Measurements from ENCODE around the gene THSD7B.

Gene THSD7B

DNA sequence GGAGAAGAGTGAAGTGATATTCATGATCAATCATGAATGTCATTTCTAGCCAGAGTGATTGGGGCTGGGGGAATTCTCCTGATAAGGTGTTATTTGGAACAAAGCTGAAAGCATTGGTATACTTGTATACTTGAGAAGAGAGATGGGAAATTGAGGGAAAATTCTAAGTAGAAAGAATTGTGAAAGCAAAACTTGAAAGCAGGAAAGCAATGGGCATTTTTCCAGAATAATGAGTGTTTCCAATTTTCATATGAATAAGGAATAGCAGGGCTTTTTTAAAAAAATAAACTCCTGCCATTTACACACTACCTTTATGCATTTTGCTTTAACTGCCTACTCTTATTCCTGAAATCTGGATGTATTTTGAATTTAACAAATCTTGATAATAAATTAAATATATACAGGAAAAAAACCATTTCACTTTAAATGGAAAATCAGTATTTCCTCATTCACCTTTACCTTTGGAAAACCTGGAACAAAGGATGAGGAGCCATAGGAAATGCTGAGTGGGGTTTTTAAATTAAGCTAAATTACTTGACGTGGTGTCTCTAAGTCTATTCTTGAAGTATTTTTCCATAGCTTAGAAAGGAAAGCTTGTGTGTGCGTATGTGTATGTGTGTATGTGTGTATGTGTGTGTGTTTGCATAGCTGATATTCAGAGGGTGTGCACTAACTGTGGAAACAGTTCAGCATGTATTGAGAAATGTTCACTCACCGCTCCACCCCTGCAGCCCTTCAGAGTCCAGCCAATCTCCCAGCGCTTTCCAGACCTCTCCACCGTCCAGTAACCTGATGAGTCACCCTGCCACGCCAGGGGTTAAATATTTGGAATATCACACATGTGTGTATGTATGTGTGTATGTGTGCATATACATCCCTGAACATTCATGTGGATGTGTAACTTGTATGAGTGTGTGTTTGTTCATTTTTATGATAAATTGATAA lies 427.3 kb downstream of the THSD7B start:
- DNase-seq (ENCODE audit: low read depth in 3 of 3): no peak

DNA sequence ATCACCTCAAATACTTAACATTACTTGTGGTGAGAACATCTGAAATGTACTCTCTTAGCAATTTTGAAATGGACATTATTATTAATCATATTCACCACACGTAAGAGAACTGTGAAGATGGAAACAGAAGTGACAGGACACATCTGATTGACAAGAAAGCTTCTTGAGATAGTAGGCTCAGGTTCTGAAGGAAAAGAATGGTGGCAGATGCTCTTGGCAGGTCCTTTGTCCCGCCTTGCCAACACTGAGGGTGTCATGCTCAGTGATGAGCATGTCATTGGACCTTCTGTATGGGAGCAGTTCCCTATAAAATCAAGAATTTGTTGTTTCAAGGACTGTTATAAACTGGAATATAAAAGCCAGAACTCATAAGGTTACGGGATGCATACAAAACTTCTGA lies 428.1 kb downstream of the THSD7B start:
- no peak for DNase-seq (ENCODE audit: low read depth in 3 of 3)

DNA sequence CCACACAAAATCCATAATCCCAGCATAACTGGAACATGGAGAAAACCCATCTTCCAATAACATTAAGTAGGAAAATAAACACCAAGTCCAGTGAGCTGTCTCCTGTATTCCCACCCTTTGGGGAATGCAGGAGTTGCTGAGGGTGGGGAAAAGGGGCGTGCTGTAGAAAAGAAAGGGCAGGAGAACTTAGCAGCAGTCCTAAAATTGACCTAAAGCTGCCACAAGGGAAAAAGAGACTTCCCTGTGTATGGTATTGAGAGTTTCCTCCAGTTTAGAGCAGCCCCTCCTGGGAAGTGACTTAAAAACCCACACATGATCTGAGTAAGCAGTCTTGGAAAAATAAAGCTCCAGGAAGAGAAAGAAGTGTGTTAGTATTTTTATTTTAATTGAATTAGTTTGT lies 428.8 kb downstream of the THSD7B start:
- no peak for DNase-seq (ENCODE audit: low read depth in 3 of 3)

DNA sequence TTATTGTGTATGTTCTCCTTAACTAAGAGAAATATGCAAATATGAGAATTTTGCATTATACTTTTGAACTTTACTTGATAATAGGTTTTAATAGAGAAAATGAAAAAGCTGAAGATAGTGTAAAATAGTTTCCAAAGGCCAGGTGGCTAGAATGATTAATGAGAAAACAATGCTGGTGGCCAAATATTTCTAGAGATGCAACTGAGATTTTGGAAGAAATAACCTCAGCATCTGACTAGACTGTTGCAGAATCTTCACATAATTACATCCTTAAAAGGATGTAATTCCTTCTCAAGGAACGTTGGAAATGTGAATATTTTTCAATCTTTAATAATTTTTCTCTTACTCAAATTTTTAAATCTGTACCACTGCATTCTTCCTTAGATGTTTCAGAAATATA lies 434.4 kb downstream of the THSD7B start:
- no peak for DNase-seq (ENCODE audit: low read depth in 3 of 3)

DNA sequence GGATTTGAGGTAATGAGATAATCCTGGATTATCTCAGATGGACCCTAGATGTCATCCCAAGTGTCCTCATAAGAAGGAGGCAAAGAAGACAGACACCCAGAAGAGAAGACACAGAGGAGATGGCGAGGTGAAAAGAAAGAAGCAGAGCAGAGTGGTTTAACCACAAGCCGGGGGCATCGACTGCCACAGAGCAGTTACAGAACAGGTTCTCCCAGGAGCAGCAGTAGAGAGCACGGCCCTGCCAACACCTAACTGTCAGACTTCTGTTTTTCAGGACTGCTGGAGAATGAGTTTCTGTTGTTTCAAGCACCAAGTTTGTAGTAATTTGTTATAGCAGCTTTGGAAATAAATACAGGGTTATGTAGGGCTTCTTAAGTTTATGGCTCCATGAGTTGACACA lies 437.0 kb downstream of the THSD7B start:
- DNase-seq (ENCODE audit: low read depth in 3 of 3): no peak

DNA sequence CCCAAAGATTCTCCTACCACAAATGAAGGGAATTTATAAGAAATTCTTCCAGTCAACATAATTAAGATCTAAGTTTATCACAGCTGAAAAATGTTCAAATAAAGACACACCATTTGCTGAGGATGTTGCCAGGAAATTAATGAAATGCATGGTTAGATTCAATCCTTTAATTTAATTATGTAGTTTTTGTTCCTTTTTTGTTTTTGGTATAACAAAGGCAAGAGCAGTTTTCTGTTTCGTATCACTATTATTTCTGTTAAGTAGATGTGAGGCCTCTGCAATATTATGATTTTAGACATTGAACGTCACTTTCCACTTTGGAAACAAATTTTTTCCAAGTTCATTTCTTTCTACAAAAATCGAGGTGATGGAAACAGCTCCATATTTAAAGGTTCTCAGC lies 440.0 kb downstream of the THSD7B start:
- no peak for DNase-seq (ENCODE audit: low read depth in 3 of 3)

DNA sequence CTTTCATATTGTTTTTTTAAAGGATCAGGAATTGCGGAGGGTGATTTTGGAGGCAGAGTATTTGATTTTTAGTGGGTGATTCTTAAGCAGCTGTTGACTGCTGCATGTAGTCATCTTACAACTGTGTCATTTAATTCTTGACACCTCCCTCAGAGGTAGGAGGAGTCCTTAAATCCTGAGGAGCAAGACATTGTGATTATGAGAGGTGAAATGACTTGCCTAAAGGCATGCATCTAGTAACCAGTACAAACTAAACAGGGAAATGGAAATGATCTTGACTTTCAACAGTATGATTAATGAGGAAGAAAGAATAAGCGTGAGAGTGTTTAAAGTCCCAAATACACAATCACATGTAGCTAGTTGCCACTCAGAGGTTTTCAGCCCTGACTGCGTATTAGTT lies 440.7 kb downstream of the THSD7B start:
- no peak for DNase-seq (ENCODE audit: low read depth in 3 of 3)

DNA sequence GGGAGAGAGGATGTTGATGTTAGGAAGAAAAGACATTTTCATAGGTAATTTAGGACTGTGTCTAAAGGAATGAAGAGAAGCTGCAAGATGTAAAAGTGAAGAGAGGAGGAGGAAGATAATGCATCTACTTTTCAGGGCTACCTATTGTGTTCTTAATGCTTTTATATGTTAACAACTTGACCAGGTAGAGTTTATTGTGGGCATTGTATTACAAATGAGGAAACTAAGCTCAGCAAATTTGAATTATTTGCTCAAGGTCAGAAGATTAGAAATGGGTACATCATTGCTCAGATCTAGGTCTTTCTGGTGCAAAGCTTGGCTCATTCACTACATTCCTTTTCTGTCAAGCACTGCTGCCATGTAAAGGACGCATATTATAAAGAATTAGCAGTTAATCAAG lies 441.7 kb downstream of the THSD7B start:
- DNase-seq (ENCODE audit: low read depth in 3 of 3): no peak

DNA sequence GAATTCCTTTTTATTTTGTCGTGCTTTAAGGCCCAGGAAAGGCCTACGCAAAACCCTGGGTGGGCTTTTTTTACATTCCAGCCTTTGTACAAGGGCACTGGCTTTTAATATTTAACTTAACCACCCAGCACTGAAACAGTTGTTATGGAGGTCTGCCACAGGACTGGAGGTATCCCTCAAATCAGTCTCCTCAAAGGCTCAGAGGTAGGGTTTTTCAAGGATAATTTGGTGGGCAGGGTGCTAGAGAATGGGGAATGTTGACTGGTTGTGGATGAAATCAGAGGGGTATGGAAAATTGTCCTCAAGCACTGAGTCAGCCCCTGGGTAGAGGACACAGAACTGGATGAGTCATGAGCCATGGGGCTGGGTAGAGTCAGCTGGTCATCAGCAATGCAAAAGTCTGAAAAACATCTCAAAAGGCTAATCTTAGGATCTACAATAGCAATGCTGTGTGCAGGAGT lies 443.1 kb downstream of the THSD7B start:
- no peak for DNase-seq (ENCODE audit: low read depth in 3 of 3)

DNA sequence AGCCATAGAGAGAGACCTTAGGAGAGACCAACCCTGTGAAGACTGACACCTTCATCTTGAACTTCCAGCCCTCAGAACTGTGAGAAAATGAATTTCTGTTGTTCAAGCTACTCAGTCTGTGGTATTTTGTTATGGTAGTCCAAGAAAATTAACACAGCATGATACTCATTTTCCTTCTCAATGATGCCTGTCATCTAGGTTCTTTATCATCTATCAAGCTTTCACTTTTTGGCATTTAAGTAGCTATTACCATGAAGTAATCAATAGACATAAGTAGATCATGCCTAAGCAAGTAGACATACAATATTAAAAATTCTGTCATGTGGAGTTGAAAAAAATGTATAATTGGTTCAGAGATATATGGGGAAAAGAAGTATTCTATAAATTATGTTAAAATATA lies 444.7 kb downstream of the THSD7B start:
- no peak for DNase-seq (ENCODE audit: low read depth in 3 of 3)

DNA sequence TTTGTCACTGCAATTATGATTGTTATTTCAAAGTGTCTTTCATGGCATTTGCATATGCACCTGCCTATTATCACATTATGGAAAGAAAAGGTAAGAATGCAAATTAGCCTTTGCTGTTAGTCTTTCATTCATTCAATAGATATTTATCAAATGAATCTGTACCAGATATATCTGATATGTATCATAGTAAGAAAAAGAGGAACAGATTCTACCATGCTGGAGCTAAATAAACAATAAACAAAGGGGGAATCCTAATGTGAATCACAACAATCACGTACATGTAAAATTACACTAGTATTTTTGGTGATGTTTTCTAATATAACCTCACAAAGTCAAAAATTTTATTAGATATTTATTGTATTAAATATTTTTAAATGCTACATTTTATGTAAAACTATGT lies 446.4 kb downstream of the THSD7B start:
- no peak for DNase-seq (ENCODE audit: low read depth in 3 of 3)

DNA sequence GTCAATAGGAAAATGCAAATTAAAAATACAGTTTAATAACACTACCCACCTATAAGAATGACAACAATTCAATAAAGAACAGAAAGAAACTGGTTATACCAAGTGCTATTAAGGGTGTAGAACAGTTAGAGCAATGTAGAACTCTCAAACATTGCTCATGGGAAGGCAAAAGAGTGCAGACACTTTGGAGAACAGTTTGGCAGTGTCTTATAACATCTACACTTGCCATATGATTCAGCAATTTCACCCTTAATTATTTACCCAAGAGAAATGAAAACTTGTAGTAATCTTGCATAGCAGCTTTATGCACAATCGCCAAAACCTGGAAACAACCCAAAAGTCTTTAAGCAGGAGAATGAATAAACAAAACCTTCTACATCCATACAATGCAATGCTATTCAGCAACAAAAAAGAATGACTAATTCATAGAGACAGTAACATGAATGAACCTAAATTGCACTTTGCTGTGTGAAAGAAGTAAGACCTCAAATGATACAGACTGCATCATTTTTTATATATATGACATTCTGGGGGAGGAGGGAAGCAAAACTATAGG lies 455.2 kb downstream of the THSD7B start:
- no peak for DNase-seq (ENCODE audit: low read depth in 3 of 3)

DNA sequence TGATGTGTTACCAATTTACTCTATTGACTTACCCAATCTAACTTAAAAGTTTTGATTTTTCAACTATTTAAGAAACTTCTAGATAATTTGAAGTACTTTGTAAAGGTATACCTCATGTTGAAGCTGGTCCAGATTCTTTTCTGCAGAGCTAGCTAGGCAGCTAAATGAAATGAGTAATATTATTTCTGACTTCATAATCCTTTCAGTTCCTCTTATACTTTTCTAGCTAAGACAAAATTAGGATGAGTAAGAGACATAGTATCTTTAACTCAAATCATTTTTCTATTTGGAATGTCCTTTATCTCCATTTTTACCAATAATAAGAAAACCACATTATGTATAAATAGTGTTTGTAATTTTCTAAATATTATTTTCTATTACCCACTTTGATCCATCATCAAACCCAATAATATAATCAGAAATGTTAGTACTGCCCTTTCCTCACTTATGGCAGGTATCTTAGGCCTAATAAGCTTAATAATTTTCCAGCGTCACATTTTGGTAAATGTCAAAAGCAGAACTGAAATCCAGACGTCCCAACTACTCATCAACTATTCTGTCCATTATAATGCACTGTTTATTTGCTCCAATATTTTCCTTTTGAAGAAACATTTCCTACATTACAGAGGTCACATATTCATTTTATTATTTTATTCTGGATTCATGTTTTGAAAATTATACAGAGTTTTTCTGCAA lies 456.6 kb downstream of the THSD7B start:
- no peak for DNase-seq (ENCODE audit: low read depth in 3 of 3)

DNA sequence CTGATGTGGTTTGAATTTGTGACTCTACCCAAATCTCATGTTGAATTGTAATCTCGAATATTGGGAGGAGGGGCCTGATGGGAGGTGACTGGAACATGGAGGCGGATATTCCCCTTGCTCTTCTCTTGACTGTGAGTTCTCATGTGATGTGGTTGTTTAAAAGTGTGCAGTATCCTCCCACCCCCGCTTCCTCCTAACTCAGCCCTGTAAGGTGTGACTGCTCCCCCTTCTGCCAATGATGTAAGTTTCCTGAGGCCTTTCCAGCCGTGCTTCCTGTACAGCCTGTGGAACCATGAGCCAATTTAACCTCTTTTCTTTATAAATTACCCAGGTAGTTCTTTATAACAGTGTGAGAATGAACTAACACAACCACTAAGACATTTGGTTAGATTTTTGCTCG lies 458.4 kb downstream of the THSD7B start:
- DNase-seq (ENCODE audit: low read depth in 3 of 3): no peak

DNA sequence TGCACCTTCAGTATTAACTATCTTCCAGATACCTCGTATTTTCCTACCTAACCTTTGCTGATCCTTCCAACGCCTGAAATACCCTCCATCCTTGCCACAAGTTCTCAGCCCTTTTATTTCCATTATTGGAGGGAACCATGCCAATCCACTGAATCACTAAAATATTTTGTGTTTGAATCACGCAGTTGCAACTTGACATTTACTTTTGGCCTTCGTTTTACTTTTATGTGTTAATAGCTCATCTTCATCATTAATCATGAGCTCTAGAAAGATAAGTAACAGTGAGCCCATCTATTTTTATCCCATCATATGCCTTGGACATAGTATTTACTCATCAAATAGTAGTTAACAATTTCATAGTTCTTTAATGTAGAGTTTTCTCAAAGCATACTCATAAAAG lies 463.2 kb downstream of the THSD7B start:
- DNase-seq (ENCODE audit: low read depth in 3 of 3): no peak

DNA sequence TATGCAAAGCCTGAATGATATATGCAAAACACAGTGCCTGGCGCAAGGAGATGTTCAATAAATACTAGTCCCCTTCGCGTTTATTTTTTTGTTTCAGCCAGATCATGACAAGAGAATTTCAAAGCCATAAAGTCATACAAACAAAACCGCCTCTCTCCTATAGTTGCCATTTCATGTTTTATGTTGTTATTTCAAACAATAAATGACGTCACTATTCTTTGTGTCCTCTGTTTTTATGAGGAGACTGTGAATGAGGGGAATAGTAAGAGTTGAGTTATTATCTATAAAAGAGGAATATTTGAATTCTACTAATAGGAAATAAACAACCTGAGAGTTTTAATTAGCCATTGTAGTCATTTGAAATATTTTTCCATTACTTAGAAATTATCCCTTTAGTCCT lies 464.5 kb downstream of the THSD7B start:
- DNase-seq (ENCODE audit: low read depth in 3 of 3): no peak

DNA sequence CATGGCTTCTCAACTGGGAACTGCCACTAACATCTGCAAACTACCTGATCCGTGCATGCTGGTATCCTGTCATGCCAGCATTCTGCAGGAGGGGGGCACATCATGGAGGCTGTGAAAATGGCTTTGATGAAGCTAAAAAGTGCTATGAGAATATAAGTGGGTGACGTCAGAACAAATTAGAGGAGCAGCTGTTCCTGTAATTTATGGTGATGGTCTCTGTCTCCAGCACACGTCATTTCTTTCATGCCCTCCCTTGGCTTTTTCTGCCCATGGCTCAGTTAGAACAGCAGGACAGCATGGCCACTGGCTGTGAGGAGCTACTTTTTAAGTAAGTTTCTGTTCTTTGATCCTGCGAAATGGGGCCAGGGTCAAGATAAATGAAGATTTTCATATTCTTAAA lies 466.3 kb downstream of the THSD7B start:
- DNase-seq (ENCODE audit: low read depth in 3 of 3): no peak

DNA sequence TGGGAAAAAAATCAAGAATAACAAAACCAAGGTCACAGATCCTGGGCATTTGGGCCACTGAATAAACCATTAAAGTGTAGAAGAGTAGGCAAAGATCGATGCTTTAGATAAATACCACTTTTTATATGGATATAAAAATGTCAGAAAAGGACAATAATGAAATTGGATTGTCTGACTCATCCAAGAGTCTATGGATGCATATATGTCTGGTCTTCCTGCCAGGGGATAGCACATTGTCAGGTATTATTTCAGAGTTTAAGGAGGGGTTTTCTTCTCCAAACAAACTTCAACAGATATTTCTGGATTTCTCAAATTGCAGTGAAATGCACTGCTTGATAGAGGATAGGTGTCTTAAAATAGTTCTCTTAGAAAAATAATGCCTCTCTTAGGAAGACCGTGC lies 466.7 kb downstream of the THSD7B start:
- DNase-seq (ENCODE audit: low read depth in 3 of 3): no peak

DNA sequence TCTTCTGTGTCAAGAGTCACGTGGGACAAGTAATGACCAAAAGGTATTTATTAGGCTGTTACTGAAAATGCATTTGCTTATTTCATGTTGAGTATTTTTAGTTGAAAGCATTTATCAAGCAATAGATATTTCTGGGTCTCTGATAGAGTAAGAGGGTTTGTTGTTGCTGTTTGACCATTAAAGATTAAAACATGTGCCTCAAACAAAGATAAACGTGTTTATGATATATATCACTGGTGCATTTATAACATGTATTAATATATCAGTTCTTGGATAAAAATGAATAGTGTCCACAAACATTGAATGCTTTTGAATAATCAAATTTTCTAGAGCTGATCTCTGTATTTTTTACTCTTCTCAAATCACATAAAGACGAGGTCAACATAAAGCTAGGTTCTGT lies 467.7 kb downstream of the THSD7B start:
- no peak for DNase-seq (ENCODE audit: low read depth in 3 of 3)

DNA sequence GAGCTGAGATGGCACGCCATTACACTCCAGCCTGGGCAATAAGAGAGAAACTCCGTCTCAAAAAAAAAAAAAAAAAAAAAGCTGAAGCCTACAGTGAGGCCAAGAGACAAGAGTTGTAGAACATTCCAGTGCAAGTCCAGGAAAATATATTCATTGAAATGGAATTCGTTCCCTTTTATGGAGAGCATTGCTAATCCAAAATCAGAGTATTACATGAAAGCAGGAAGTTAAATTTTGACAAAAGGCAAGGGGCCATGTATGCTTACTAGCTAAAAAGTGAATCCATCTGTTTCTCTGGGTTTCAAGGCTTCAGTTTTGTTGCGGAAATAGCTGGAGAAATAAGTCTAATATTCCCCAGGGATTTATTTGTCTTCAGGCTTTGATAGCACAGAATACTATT lies 471.7 kb downstream of the THSD7B start:
- DNase-seq (ENCODE audit: low read depth in 3 of 3): no peak

DNA sequence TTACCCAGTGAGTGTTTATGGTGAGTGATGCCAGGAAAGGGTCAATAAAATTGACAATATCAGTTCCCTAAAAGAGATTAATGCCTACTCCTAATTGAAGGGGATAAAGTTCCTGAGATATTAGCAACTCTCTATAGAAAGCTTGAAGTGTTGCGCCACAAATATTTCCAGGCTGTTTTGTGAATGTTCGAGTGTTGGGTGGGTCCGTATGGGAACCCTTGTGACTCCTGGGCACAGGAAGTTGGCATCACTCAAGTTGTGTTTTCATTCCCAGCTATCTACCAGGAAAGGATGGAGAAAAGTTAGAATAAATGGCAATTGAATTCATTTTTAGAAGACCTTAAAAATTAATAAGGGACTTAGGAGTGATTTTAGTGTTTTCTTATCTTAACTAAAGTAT lies 472.7 kb downstream of the THSD7B start:
- DNase-seq (ENCODE audit: low read depth in 3 of 3): no peak

DNA sequence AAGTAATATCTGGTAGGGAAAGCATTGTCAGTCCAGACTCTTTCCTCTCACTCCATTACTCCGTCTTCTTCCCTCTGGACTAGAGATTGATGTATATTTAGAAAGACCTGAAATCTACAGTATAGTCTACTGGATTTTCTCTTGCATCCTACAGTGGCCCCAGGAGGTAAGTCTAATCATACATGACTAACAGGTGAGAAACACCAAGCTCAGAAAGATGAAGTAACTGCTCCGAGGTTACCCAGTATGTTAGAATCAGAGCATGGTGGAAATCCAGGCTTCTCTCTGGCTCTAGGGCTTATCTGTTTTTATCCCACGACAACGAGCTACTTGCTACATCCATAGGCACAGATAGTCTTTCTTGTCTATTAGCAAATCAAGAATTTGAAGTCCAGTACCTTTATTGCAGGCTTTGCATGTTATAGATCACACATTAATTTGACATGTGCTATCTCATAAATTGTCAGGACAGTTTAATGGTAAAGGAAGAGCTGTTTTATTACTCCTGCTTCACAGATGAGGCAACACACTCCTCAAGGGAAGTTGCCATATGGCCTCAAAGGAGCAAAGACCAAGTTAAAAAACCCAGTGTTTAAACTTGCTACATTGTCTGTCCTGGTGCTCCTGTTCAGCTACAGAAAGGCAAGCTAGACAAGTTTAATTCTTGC lies 484.3 kb downstream of the THSD7B start:
- no peak for DNase-seq (ENCODE audit: low read depth in 3 of 3)

Data from stimulated activated CD4-positive, alpha-beta T cell treated with anti-CD3 and anti-CD28 coated beads, TNF-alpha, amount 100 ng/mL, for 4 hours (primary cell).